SK-N-SH (cell line): ENCODE data around the gene SMURF1. TPM values are rescaled to one million over a fixed set of nuclear protein-coding genes. Genes with fewer than 3 reads are reported as not detected.

ENCODE experiments used
- CTCF ChIA-PET: fragments of 300-600, 350-600 bp; formaldehyde crosslinking; extraction: SDS; loops from one replicate; lab custom pipeline; 2021; lab: Yijun Ruan, JAX
- POLR2A ChIA-PET: fragments of 350-600 bp; sonication (Branson Sonifier 250); formaldehyde crosslinking; extraction: SDS; loops from one replicate; lab custom pipeline; 2020; ENCODE audit warnings: antibody characterized with exemption, inconsistent platforms; lab: Yijun Ruan, JAX
- DNase-seq: peaks from one replicate; pipeline ENCODE4 v3.0.0; 2012
- H2AFZ ChIP-seq: fragments of 200-600 bp; sonication (generic); 2 replicates; pipeline ENCODE4 v1.8.1; 2016; ENCODE audit warnings: antibody characterized with exemption, mild to moderate bottlenecking, low read depth
- H3F3A ChIP-seq: fragments of 200-600 bp; sonication (generic); replicated peaks from 2 replicates; pipeline ENCODE3; 2016; ENCODE audit warnings: antibody characterized with exemption, mild to moderate bottlenecking; ENCODE audit not compliant: insufficient read depth
- H3K27ac ChIP-seq, 2 experiments: fragments of 200-500 bp in 1 of 2; fragments of 200-600 bp in 1 of 2; sonication (Bioruptor generic) in 1 of 2; sonication (generic), shearing (Covaris generic) in 1 of 2; 2 replicates each; pipeline versions ENCODE4 v1.5.1 to v1.6.1; 2014 to 2016; ENCODE audit warnings: low read depth in 2 of 2, inconsistent platforms in 1 of 2, low read length in 1 of 2, mild to moderate bottlenecking in 1 of 2, mixed read lengths in 1 of 2
- H3K27me3 ChIP-seq: fragments of 200-600 bp; sonication (generic), shearing (Covaris generic); 2 replicates; pipeline ENCODE4 v1.6.1; 2016; ENCODE audit warnings: mixed run types; ENCODE audit not compliant: insufficient read depth
- H3K36me3 ChIP-seq, 2 experiments: fragments of 200-500 bp in 1 of 2; fragments of 200-600 bp in 1 of 2; sonication (Bioruptor generic) in 1 of 2; sonication (generic) in 1 of 2; replicated peaks in 1 of 2; 2 replicates each; pipeline versions ENCODE3 to v1.5.1; 2014 to 2016; ENCODE audit warnings: low read length in 1 of 2, mild to moderate bottlenecking in 1 of 2; ENCODE audit not compliant: insufficient read depth in 2 of 2, control insufficient read depth in 1 of 2
- H3K4me1 ChIP-seq, 2 experiments: fragments of 200-500 bp in 1 of 2; fragments of 200-600 bp in 1 of 2; sonication (Bioruptor generic) in 1 of 2; sonication (generic), shearing (Covaris generic) in 1 of 2; 2 replicates each; pipeline versions ENCODE4 v1.5.1 to v1.6.1; 2014 to 2016; ENCODE audit warnings: low read depth in 1 of 2, low read length in 1 of 2, mixed run types in 1 of 2; ENCODE audit not compliant: insufficient read depth in 2 of 2, control insufficient read depth in 1 of 2
- H3K4me2 ChIP-seq: fragments of 200-600 bp; sonication (generic), shearing (Covaris generic); 2 replicates; pipeline ENCODE4 v1.6.1; 2017; ENCODE audit warnings: mixed run types
- H3K4me3 ChIP-seq, 2 experiments: fragments of 200-500 bp in 1 of 2; fragments of 200-600 bp in 1 of 2; sonication (Bioruptor generic) in 1 of 2; sonication (generic), shearing (Covaris generic) in 1 of 2; 2 replicates each; pipeline versions ENCODE4 v1.5.1 to v1.8.1; 2014 to 2016; ENCODE audit warnings: low read depth in 2 of 2, inconsistent platforms in 1 of 2, low read length in 1 of 2, mild to moderate bottlenecking in 1 of 2, mixed read lengths in 1 of 2, moderate library complexity in 1 of 2
- H3K79me2 ChIP-seq: fragments of 200-600 bp; sonication (generic); 2 replicates; pipeline ENCODE4 v1.8.1; 2017; ENCODE audit warnings: mild to moderate bottlenecking; ENCODE audit not compliant: insufficient read depth
- H3K9ac ChIP-seq: fragments of 200-600 bp; sonication (generic); 2 replicates; pipeline ENCODE4 v1.6.1; 2017; ENCODE audit warnings: mixed run types
- H3K9me2 ChIP-seq: fragments of 200-600 bp; sonication (generic); 2 replicates; pipeline ENCODE4 v1.6.1; 2017; ENCODE audit warnings: mixed run types
- H3K9me3 ChIP-seq: fragments of 200-600 bp; sonication (generic); 2 replicates; pipeline ENCODE4 v1.6.1; 2017; ENCODE audit warnings: mixed run types, mild to moderate bottlenecking, moderate library complexity
- H4K20me1 ChIP-seq: fragments of 200-600 bp; sonication (generic); 2 replicates; pipeline ENCODE4 v1.6.1; 2017; ENCODE audit warnings: mild to moderate bottlenecking, mixed run types; ENCODE audit not compliant: insufficient read depth
- CHD2 ChIP-seq: fragments of 150-350 bp; IDR thresholded peaks from 2 replicates; pipeline ENCODE4 v1.6.1; 2018; ENCODE audit warnings: low read length; ENCODE audit not compliant: partially characterized antibody
- CTCF ChIP-seq: fragments of 200-600 bp; sonication (generic); IDR thresholded peaks from 2 replicates; pipeline ENCODE4 v1.6.1; 2017; ENCODE audit warnings: antibody characterized with exemption, mild to moderate bottlenecking, moderate library complexity
- ELF1 ChIP-seq: IDR thresholded peaks from 2 replicates; pipeline ENCODE4 v1.4.0; 2012
- EZH2phosphoT487 ChIP-seq: fragments of 200-600 bp; sonication (generic); IDR thresholded peaks from 2 replicates; pipeline ENCODE4 v1.6.1; 2017; ENCODE audit warnings: low read depth, mixed run types, mild to moderate bottlenecking, antibody characterized with exemption, moderate library complexity, borderline replicate concordance
- GATA2 ChIP-seq: sonication (generic); formaldehyde crosslinking; IDR thresholded peaks from 2 replicates; pipeline ENCODE4 v1.5.0; 2020; ENCODE audit warnings: mild to moderate bottlenecking, missing genetic modification reagents
- JUND ChIP-seq: IDR thresholded peaks from 2 replicates; pipeline ENCODE4 v1.4.0; 2012
- MEF2A ChIP-seq: IDR thresholded peaks from 2 replicates; pipeline ENCODE4 v1.4.0; 2012; ENCODE audit warnings: low read depth, borderline replicate concordance
- RAD21 ChIP-seq: IDR thresholded peaks from 2 replicates; pipeline ENCODE4 v1.6.1; 2012; ENCODE audit warnings: mild to moderate bottlenecking, low read length
- RCOR1 ChIP-seq: fragments of 150-350 bp; IDR thresholded peaks from 2 replicates; pipeline ENCODE4 v1.6.1; 2017; ENCODE audit warnings: antibody characterized with exemption, low read length
- RXRA ChIP-seq: IDR thresholded peaks from 2 replicates; pipeline ENCODE4 v1.4.0; 2012; ENCODE audit warnings: low read depth, mild to moderate bottlenecking, borderline replicate concordance
- SMC3 ChIP-seq: IDR thresholded peaks from 2 replicates; pipeline ENCODE4 v1.6.1; 2012; ENCODE audit warnings: low read depth, low read length, improper control_type of control experiment
- TCF12 ChIP-seq: IDR thresholded peaks from 2 replicates; pipeline ENCODE4 v1.4.0; 2012
- TEAD4 ChIP-seq: IDR thresholded peaks from 2 replicates; pipeline ENCODE4 v1.4.0; 2012; ENCODE audit warnings: mild to moderate bottlenecking, borderline replicate concordance; ENCODE audit not compliant: insufficient read depth
- USF1 ChIP-seq: IDR thresholded peaks from 2 replicates; pipeline ENCODE4 v1.4.0; 2012; ENCODE audit warnings: low read depth, borderline replicate concordance
- USF2 ChIP-seq: fragments of 150-350 bp; IDR thresholded peaks from 2 replicates; pipeline ENCODE4 v1.6.1; 2017; ENCODE audit warnings: antibody characterized with exemption, low read length, low read depth, borderline replicate concordance
- YY1 ChIP-seq: IDR thresholded peaks from 2 replicates; pipeline ENCODE4 v1.4.0; 2012; ENCODE audit warnings: low read depth, mild to moderate bottlenecking
- WGBS: methylation state at CpG from one replicate; pipeline ENCODE4 v1.1.6; 2017; ENCODE audit warnings: low lambda C conversion rate; 5-methylcytosine and 5-hydroxymethylcytosine counted together
- polyA plus RNA-seq, 3 experiments: library from polyadenylated mRNA; depleted of rRNA; stranded (reverse); fragments of >200 nt; gene quantifications; 2 replicates each; pipeline ENCODE4 v1.2.3, GENCODE V29; 2012

SMURF1 gene
- polyA plus RNA-seq, 1 of the 3 experiments (the other 2 are of a cell fraction): 12.9 TPM

- 83% methylated on average over 6 of the region's 6 CpGs for WGBS
- CTCF ChIA-PET: no interaction called here
- H3K4me1 ChIP-seq: peaks cover 3 to 15% of the 10 kb centered on the region in 2 experiments; a peak in 3 of 4 replicates
These were observed 44.9 kb downstream of the SMURF1 start for GRCh38 chr7:99098824-99099498.

GRCh38 chr7:99098286-99098823, 45.6 kb downstream of the SMURF1 start:
- H3K9me2 ChIP-seq: no peaks in the 10 kb centered on the region
- H3K9ac ChIP-seq: no peak overlapping the region
- H3K4me3 ChIP-seq: no peak overlapping the region
- no peaks in the 10 kb centered on the region for H3K27me3 ChIP-seq
- TF ChIP-seq USF2: no peak
- H3F3A ChIP-seq: peaks cover 19% of the 10 kb centered on the region
- H3K79me2 ChIP-seq: peaks cover 100% of the 10 kb centered on the region
- H3K4me2 ChIP-seq: no peak overlapping the region
- CTCF ChIA-PET: no interaction called here
- WGBS: 90% methylated on average over 3 of the region's 3 CpGs
- H3K36me3 ChIP-seq: peaks cover 0 to 34% of the 10 kb centered on the region in 2 experiments
- peaks cover 72% of the 10 kb centered on the region for H4K20me1 ChIP-seq
- H2AFZ ChIP-seq: no peak overlapping the region
- no peak overlapping the region for H3K27ac ChIP-seq
- H3K9me3 ChIP-seq: 0 out of 2 replicates have a peak, but pooled peaks cover 7% of the 10 kb centered on the region
- no peak for DNase-seq
- H3K4me1 ChIP-seq: peaks cover 3 to 9% of the 10 kb centered on the region in 2 experiments; a peak in 3 of 4 replicates
- POLR2A ChIA-PET: interaction anchor here (0.5 kb wide), 1 partner anchor 26 kb away, joined by 3 read pairs; no protein-coding TSS in a partner anchor

More at GRCh38 chr7:99098824-99099498, 44.9 kb downstream of the SMURF1 start:
- no peaks in the 10 kb centered on the region for H3K27me3 ChIP-seq
- no peak for DNase-seq
- peaks cover 100% of the 10 kb centered on the region for H3K79me2 ChIP-seq
- H3K27ac ChIP-seq: no peak overlapping the region
- no peak overlapping the region for H3K4me3 ChIP-seq
- H3F3A ChIP-seq: peaks cover 25% of the 10 kb centered on the region
- H3K9ac ChIP-seq: no peak overlapping the region
- H3K36me3 ChIP-seq: peaks cover 0 to 34% of the 10 kb centered on the region in 2 experiments
- H4K20me1 ChIP-seq: peaks cover 73% of the 10 kb centered on the region
- no peaks in the 10 kb centered on the region for H3K9me2 ChIP-seq
- H2AFZ ChIP-seq: no peak overlapping the region
- H3K9me3 ChIP-seq: 0 out of 2 replicates have a peak, but pooled peaks cover 7% of the 10 kb centered on the region
- TF ChIP-seq ELF1 (no peak), EZH2phosphoT487 (no peak), USF1 (no peak), RXRA (no peak), JUND (no peak), TCF12 (no peak), RCOR1 (no peak), CHD2 (no peak), TEAD4 (no peak), MEF2A (no peak), SMC3 (no peak), RAD21 (no peak), GATA2 (no peak), CTCF (no peak), YY1 (no peak)
- POLR2A ChIA-PET: interaction anchor here (0.5 kb wide), 1 partner anchor 27 kb away, joined by 3 read pairs; no protein-coding TSS in a partner anchor
- H3K4me2 ChIP-seq: no peak overlapping the region
